DOHH2 (cell line): Measurements from ENCODE around the gene MTHFD2L.

Experiments used
- H3F3A ChIP-seq: fragments of 200-600 bp; sonication (generic), shearing (Covaris generic); 2 replicates; pipeline ENCODE4 v1.6.0; 2016; ENCODE audit warnings: antibody characterized with exemption, mild to moderate bottlenecking; ENCODE audit not compliant: control insufficient read depth, insufficient read depth
- H3K27ac ChIP-seq: fragments of 200-600 bp; sonication (generic); 2 replicates; pipeline ENCODE4 v1.5.1; 2014; ENCODE audit warnings: low read depth, mild to moderate bottlenecking, low read length, moderate library complexity
- H3K27me3 ChIP-seq: fragments of 200-600 bp; sonication (generic); 2 replicates; pipeline ENCODE4 v1.6.1; 2014; ENCODE audit warnings: mild to moderate bottlenecking, low read length, mixed read lengths; ENCODE audit not compliant: control insufficient read depth
- H3K36me3 ChIP-seq: fragments of 200-600 bp; sonication (generic); 2 replicates; pipeline ENCODE4 v1.6.1; 2014; ENCODE audit warnings: mild to moderate bottlenecking, low read length, moderate library complexity, mixed read lengths; ENCODE audit not compliant: control insufficient read depth
- H3K4me1 ChIP-seq: fragments of 200-600 bp; sonication (generic); 2 replicates; pipeline ENCODE4 v1.6.1; 2014; ENCODE audit warnings: mild to moderate bottlenecking, low read length, mixed read lengths; ENCODE audit not compliant: control insufficient read depth
- H3K4me2 ChIP-seq: fragments of 200-600 bp; sonication (generic); 2 replicates; pipeline ENCODE4 v1.6.0; 2014; ENCODE audit warnings: mild to moderate bottlenecking, low read length, moderate library complexity
- H3K4me3 ChIP-seq: fragments of 200-600 bp; sonication (generic); 2 replicates; pipeline ENCODE4 v1.5.1; 2014; ENCODE audit warnings: mild to moderate bottlenecking, low read length, mixed read lengths
- H3K79me2 ChIP-seq: fragments of 200-600 bp; sonication (generic); 2 replicates; pipeline ENCODE4 v1.6.1; 2014; ENCODE audit warnings: mild to moderate bottlenecking, low read length, mixed read lengths; ENCODE audit not compliant: control insufficient read depth
- H3K9me2 ChIP-seq: fragments of 200-600 bp; sonication (generic); replicated peaks from 2 replicates; pipeline ENCODE4 v1.6.1; 2014; ENCODE audit warnings: mild to moderate bottlenecking, low read length, mixed read lengths; ENCODE audit not compliant: control insufficient read depth
- H3K9me3 ChIP-seq: fragments of 200-600 bp; sonication (generic); 2 replicates; pipeline ENCODE4 v1.6.1; 2014; ENCODE audit warnings: antibody characterized with exemption, low read length, mixed read lengths; ENCODE audit not compliant: control insufficient read depth, insufficient read depth
- H4K20me1 ChIP-seq: fragments of 200-600 bp; sonication (generic); 2 replicates; pipeline ENCODE4 v1.6.0; 2014; ENCODE audit warnings: low read depth, mild to moderate bottlenecking, antibody characterized with exemption, low read length, moderate library complexity; ENCODE audit not compliant: control insufficient read depth, insufficient read depth
- CTCF ChIP-seq: fragments of 200-600 bp; sonication (generic); IDR thresholded peaks from one replicate; pipeline ENCODE4 v1.5.1; 2014; ENCODE audit warnings: antibody characterized with exemption, mild to moderate bottlenecking, low read depth, low read length; ENCODE audit not compliant: poor library complexity, severe bottlenecking
- EZH2phosphoT487 ChIP-seq: fragments of 200-600 bp; sonication (generic); IDR thresholded peaks from 2 replicates; pipeline ENCODE4 v1.6.1; 2017; ENCODE audit warnings: borderline replicate concordance, mild to moderate bottlenecking, antibody characterized with exemption, low read length, moderate library complexity, mixed read lengths

Gene MTHFD2L

GRCh38 chr4:74121643-74122579, 36.0 kb upstream of the MTHFD2L start:
- no peak overlapping the region for H3K4me2 ChIP-seq
- no peaks in the 10 kb centered on the region for H3K4me1 ChIP-seq
- H3K36me3 ChIP-seq, result no peaks in the 10 kb centered on the region
- H3F3A ChIP-seq, result no peaks in the 10 kb centered on the region
- TF ChIP-seq EZH2phosphoT487, result no peak
- no peak for TF ChIP-seq CTCF
- H3K9me3 ChIP-seq, result no peaks in the 10 kb centered on the region
- H3K27me3 ChIP-seq, result no peaks in the 10 kb centered on the region
- H3K79me2 ChIP-seq, result no peaks in the 10 kb centered on the region
- no peak overlapping the region for H3K4me3 ChIP-seq
- H4K20me1 ChIP-seq, result no peaks in the 10 kb centered on the region
- no peaks in the 10 kb centered on the region for H3K9me2 ChIP-seq
- no peak overlapping the region for H3K27ac ChIP-seq

GRCh38 chr4:74123065-74123728, 34.7 kb upstream of the MTHFD2L start:
- Histone ChIP-seq H3F3A (no peaks in the 10 kb centered on the region), H4K20me1 (no peaks in the 10 kb centered on the region), H3K27ac (no peak overlapping the region), H3K4me2 (no peak overlapping the region), H3K79me2 (no peaks in the 10 kb centered on the region), H3K9me3 (no peaks in the 10 kb centered on the region), H3K9me2 (no peaks in the 10 kb centered on the region), H3K4me3 (no peak overlapping the region), H3K27me3 (no peaks in the 10 kb centered on the region), H3K4me1 (no peaks in the 10 kb centered on the region), H3K36me3 (no peaks in the 10 kb centered on the region)
- TF ChIP-seq EZH2phosphoT487 (no peak), CTCF (no peak)

GRCh38 chr4:74125029-74125428, 32.9 kb upstream of the MTHFD2L start:
- H3K79me2 ChIP-seq, result no peaks in the 10 kb centered on the region
- no peaks in the 10 kb centered on the region for H3K36me3 ChIP-seq
- no peaks in the 10 kb centered on the region for H3F3A ChIP-seq
- H3K27me3 ChIP-seq, result no peaks in the 10 kb centered on the region
- H3K27ac ChIP-seq, result no peak overlapping the region
- H3K4me3 ChIP-seq, result no peak overlapping the region
- H3K9me3 ChIP-seq, result no peaks in the 10 kb centered on the region
- H3K4me1 ChIP-seq, result no peaks in the 10 kb centered on the region
- TF ChIP-seq CTCF, result no peak
- TF ChIP-seq EZH2phosphoT487, result no peak
- H3K9me2 ChIP-seq, result no peaks in the 10 kb centered on the region
- H3K4me2 ChIP-seq, result no peak overlapping the region
- no peaks in the 10 kb centered on the region for H4K20me1 ChIP-seq
